GM21737 (cell line): ENCODE data around the gene BCAP31.
"Not testable (repeated sequence)": the region's sequence is repeated elsewhere in the genome, so short reads cannot be mapped to it uniquely, and the experiment has no call there.

ENCODE experiments used
- ATAC-seq: cut with Tn5 transposase; IDR thresholded peaks from one replicate; pipeline ENCODE4 v1.9.1; 2021; ENCODE audit warnings: mild to moderate bottlenecking, moderate library complexity; ENCODE audit not compliant: unreplicated experiment

The BCAP31 gene

GRCh38 chrX:153763298-153763932, 39.2 kb upstream of the BCAP31 start:
- ATAC-seq, result no peak

- ATAC-seq, result no peak
These were observed 38.5 kb upstream of the BCAP31 start for GRCh38 chrX:153762626-153763173.

DNA sequence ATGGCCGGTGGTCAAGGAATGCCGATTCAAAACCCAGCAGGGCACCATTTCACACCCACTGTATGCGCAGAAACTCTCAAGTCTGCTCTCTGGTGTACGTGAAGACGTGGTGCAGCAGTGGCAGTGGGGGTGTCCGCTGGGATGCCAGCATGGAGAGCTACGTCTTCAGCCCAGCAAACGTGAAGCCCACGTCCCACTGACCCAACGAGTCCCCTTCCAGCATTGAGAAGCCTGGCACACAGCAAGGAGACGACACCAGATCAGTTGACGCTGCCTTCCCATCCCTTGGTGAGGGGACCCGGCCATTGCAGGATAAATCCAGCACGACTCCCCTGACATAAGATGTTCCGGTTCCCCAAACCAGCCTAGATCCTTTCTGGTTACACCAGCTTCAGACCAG, 37.7 kb upstream of the BCAP31 start:
- no peak for ATAC-seq

DNA sequence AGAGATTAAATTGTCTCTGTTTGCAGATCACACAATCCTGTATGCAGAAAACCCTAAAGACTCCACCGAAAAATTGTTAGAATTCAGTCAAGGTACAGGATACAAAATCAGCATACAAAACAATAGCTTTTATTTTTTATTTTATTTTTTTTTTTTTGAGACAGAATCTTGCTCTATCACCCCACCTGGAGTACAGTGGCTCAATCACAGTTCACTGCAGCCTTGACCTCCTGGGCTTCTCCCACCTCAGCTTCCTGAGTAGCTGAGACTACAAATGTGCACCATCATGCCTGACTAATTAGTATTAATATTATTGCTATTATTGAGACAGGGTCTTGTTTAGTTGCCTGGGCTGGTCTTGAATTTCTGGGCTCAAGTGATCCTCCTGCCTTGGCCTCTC, 30.9 kb upstream of the BCAP31 start:
- no peak for ATAC-seq

DNA sequence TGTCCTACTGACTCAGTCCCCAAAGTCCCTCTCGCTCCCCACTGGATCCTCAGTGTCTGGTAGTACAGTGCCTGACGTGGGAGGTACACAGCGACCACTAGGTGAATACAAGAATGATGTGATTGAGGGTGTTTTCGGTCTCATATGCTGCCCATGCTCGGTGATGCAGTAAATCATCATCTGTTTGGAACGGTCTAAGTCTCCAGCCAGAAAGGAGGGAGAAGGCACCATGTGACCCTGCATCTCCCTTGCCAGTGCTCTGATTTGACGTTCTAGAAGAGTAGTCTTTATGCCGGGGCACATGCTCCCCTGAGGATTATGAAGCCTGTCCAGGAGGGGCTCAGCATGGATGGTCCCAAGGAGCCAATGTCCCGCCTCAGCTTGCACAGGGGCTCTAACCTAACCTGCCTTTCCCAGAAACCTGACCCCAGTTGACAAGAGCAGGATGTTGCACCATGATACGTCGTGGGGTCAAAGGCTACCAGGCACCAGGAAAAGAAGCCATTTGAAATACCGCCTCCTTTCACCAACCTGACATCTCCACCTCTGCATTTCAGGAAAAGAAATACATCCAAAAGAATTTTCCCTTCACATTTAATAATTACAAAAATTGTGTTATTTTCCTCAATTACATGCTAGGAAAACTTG, 26.1 kb upstream of the BCAP31 start:
- ATAC-seq, result no peak

DNA sequence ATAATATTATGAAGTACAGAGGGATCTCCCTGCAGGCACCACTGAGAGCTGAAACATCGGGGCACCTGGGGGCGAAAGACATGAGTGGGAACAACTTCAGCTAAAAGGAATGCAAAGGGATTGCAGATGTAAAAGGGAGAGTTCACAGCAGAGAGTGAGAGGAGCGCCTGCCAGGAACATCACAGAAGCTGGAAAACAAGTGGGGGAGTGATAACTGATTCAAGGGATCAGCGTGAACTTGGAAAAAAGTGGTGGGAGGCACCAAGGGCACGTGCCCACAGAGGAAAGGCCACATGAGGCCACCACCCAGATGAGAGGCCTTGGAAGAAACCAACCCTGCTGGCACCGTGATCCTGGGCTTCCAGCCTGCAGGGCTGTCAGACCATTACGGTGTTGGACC, 24.8 kb upstream of the BCAP31 start:
- ATAC-seq, result not testable (repeated sequence)

DNA sequence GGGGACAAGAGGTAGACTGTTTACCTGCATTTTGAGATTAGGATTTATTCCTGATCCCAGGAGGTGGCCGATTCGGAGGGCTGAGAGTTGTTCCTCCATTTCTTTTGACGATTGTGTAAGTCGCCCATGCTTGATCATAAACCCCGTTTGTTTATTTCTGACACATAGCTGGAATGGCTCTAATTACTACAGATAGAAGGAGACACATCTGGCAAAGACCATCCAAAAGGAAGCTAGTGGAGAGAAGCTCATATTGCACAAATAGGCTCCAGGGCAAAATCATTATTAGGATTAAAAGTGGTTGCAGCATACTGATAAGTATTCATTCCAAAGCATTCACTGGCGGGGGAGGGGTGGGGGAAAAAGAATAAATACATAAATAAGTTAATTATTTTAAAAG, 22.8 kb upstream of the BCAP31 start:
- not testable (repeated sequence) for ATAC-seq

- ATAC-seq, result no peak
These were observed 22.2 kb upstream of the BCAP31 start for GRCh38 chrX:153746359-153746758.

DNA sequence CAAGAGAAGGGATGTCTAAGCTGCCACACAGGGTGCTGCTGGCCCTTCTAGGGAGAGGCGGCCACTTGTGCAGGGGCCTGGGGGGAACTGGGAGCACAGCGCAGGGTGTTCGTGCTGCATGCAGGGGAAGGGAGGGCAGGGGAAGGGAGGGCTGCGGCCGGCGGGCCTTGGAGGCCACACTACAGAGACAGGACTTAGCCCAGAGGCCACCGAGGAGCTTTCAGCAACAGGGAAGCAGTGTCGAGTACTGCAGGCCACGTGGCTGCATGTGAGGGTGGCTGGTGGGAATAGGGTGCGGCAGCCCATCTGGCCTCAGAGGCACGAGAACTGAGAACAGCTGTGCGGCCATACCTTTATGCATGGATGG, 20.9 kb upstream of the BCAP31 start:
- ATAC-seq, result not testable (repeated sequence)

DNA sequence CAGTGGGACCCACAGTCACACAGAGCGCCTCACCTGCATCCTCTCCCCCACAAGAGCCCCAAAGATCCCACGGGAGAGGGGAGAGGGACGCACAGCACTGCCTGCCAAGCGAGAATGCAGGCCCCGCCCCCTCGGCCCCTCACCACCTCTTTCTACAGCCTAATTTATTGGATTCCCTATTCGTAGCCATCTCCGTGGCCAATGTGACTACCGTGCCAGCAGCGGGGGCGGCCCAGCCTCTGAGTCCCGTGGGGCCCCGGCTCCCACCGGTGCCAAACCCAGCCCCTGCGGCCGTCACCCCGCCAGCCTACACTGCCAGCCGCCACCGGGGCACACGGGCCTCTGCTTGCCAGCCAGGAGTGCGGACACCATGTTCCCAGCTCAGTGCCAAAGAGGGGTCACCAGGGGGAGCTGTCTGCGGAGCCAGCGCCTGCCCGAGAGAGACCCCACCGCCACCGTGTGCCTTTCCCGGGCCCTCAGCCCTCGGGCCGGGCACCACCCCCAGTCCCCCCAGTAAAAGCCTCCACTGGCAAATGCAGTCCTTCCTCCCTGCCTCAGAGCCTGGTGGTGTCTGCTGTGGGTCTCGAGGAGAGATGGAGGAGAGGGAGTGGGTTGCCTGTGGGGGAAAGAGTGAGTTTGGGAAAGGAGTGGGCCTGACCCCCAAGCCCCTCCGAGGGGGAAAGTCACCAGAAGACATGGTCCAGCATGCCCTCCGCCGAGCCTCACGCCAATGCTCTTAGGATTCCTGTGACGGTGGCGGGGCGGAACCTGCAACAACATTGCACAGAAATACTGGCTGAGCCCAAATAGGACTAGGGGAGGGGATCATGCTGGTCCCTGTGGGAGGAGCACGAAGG, 20.3 kb upstream of the BCAP31 start:
- ATAC-seq, result no peak

- ATAC-seq, result not testable (repeated sequence)
These were observed 19.5 kb upstream of the BCAP31 start for GRCh38 chrX:153743468-153744209.

DNA sequence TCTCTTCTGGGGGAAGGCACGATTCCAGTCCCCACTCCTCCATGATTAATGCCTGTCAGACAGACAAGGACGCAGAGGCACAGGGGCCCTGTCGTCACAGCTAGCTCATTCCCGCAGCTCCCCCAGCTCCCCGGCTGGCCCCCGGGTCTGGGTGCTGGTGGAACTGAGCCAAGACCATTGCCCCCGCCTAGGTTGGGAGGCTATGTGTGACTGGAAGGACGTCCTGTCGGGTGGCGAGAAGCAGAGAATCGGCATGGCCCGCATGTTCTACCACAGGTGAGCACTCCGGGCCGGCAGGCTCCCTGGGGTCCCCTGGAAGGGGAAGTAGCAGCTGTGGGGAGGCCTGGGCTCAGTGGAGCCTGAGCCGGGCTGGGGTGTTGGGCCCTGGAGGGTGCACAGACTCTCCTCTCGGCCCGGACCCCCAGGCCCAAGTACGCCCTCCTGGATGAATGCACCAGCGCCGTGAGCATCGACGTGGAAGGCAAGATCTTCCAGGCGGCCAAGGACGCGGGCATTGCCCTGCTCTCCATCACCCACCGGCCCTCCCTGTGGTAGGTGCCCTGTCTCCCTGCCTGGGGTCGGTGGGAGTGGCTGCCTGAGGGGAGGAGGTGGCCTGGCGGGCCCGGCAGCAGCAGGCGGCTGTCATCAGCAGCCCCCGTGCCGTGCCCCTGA, 18.7 kb upstream of the BCAP31 start:
- ATAC-seq, result not testable (repeated sequence)

- ATAC-seq, result not testable (repeated sequence)
These were observed 17.9 kb upstream of the BCAP31 start for GRCh38 chrX:153742111-153742510.

- ATAC-seq, result no peak
These were observed 17.3 kb upstream of the BCAP31 start for GRCh38 chrX:153741446-153741845.

GRCh38 chrX:153740631-153741222, 16.5 kb upstream of the BCAP31 start:
- ATAC-seq, result no peak

- ATAC-seq, result no peak
These were observed 15.7 kb upstream of the BCAP31 start for GRCh38 chrX:153739754-153740486.

GRCh38 chrX:153738056-153738605, 13.9 kb upstream of the BCAP31 start:
- ATAC-seq, result no peak

DNA sequence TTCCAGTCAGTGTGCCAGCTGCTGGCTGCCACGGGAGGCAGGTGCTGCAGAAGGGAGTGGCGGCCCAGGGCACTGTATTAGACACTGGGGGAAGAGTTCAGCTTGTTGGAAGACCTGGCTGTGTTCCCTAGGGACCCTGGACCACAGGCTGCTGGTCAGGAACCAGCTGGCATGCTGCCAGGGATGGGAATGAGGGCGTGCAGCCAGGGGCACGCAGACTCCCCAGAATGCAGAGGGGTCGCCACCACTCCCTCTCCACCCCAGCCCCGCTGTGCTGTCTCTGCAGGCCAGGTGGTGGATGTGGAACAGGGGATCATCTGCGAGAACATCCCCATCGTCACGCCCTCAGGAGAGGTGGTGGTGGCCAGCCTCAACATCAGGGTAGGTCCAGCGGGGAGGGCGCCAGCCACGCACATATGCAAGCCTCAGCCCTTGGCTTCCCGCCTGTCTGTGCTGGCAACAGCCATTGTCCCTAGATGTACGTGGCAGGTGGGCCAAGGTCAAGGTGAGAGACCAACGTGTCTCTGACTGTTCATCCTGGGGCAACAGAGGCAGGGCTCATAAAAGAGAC, 12.8 kb upstream of the BCAP31 start:
- no peak for ATAC-seq
